Hematopoietic multipotent progenitor cell (in vitro differentiated cells): ENCODE data around the gene PUDP. TPM values are rescaled to one million over a fixed set of nuclear protein-coding genes. Genes with fewer than 3 reads are reported as not detected.
A peak's percentile ranks its signal among the peaks of the same experiment; 100 is the strongest.

Experiments
- DNase-seq, 3 donors: peaks; one replicate each; pipeline ENCODE4 v3.0.0-alpha.2; 2011 to 2015; ENCODE audit warnings: low read depth in 2 of 3, low spot score in 2 of 3
- total RNA-seq: library from RNA; depleted of rRNA; stranded (reverse); fragments of >200 nt; gene quantifications from one replicate; pipeline ENCODE4 v1.2.3, GENCODE V29; 2012

PUDP gene
- total RNA-seq, 1 donor: 3.2 TPM

DNA sequence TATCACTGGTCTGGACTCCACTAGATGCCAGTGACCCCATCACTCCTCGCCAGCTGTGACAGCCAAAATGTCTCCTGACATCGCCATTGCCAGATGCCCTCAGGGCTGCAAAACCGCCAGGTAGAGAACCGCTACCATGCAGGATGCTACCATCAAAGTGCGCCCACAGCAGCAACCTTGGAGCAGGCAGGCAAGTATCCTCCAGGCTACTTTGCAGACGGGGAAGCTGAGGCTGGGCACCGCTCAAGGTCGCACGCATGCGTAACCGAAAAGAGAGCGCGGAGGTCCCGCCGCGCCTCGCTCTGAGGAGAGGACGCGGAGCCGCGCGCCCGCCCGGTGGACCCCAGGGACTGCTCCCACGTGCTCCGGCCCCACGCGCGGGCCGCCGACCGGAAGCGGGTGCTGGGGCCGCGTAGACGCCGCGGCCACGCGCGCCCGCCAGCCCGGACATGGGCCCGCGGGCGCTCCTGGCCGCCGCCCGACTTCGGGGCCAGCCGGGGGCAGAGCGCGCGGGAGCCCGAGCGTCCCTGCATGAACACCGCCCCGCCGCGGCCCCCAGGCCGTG is 458 bp downstream of the PUDP start, which contains the start of gene STS:
TSS of gene STS (plus strand) at position 300 of the 565 bp plus-strand sequence. CDS start 105,488 bp downstream, outside the sequence.
- DNase-seq: peak in 2 of 3 donors; percentile 26 to 32

DNA sequence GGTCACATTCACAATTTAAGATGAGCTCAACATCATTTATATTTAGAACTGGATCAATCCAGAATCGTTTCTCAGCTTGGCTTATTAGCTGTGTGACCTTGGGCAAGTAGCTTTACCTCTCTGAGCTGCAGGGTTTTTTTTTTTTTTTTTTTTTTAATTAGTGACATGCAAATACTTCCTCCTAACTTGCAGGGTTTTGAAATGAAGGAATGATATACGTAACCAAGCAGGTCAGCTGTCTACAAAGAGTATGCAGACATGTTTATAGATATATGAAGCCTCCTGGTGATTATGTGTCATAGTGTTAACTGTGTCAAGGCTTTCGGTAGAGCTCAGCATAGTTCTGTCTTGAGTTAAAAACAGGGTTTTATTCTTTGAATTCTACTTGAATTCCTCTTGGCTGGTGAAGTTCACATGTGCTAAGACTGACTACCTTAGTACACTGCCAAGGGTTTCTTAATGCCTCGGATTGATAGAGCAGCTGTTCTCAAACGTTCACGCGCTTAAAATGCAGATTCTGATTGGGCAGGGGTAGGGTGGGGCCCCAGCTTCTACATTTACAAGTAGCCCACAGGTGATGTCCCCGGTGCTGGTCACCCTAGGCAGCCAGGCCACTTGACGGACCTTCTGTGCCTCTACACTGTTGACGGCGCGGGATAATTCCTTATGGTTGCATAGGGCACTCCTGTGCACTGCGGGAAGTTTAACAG is 1.1 kb downstream of the PUDP start:
- DNase-seq: no peak

GRCh38 chrX:7146020-7146702 is 1.8 kb downstream of the PUDP start:
- DNase-seq: no peak

DNA sequence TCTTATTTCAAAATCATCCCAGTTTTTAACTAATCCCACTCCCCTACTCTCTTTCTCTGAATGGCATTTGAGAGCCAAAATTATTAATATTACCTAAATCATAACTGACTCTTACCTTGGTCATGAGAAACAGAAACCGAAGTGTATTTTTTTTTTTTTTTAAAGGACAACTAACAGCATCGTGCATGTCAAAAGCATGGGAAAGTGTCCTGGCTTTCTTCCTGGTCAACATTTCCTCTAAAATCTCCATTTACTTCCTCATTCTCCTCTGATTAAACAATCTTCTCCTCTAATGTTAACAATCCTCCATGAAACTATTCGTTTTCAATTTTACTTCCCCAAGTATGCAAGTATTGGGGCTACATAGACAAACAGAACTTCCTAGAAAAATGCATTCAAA is 2.5 kb downstream of the PUDP start:
- no peak for DNase-seq

- no peak for DNase-seq
Measured at GRCh38 chrX:7143941-7144525, 3.9 kb downstream of the PUDP start.

DNA sequence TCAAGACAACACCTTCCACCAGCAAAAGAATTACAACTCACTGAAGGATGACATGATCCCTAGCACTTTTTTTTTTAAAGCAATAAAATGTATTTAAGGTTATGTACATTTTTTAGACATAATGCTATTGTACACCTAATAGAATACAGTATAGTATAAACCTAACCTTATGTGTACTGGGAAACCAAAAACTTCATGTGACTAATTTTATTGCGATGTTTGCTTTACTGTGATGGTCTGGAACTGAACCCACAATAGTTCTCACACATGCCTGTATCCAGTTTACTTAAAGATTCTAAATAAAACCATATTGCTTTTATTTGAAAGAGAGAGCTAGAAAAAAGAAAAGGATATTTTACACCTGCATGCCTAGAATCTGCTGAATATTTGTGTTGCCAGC is 4.9 kb downstream of the PUDP start:
- DNase-seq: no peak

DNA sequence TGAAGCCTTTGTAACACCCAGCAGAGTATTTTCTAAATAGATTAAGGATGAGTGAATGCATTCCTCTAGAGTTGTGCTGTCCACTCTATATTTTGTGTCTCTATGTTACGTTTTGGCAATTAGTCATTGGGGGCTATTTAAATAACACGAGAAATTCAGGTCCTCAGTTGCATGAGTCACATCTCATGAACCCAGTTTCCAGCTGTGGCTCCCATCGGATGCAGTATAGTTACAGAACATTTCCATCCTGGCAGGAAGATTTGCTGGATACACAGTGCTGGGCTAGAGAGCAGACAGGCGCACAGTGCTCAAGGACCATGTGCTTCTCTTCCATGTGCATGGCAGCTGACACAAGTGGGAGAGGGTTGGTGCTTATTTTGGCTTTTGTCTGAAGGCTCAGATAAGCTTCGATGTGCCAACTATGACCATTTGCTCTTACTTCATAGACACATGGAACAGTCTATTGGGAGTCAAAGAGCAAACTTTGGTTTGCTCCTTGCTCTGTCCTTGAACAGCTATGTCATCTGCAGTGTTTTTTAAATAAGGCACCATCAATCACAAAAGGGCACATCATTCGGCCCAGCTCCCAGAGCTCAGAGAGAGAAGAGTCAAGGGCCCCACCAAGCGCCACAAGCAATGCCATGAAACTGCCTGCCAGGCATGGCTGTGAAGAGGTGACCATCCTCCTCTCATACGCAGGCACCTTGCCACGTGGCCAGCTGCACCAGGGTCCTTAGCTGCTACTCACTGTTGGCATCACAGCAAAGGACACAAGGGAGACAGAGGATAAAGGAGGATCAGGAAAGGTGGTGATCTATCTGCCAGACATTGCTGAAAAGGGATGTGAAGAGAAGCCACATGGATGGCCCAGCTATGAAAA is 8.5 kb downstream of the PUDP start:
- no peak for DNase-seq

DNA sequence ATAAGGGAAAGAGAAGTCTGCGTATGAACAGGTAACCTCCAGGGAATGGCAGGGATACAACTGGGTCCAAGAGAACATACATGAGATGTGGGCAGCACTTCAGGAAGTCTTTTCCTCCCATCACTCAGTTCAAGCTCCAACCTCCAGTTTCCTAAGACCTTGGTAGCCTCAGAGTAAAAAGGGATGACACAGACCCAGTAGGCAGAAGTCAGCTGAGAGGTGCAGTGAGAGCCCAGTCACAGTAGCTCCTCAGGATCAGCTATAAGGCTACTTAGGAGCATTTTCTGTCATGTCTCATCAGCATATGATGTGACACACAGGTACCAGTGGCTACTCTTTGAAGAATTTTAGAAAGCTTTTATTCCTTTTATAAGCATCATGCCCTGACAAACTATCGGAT is 13.0 kb downstream of the PUDP start:
- DNase-seq: no peak

DNA sequence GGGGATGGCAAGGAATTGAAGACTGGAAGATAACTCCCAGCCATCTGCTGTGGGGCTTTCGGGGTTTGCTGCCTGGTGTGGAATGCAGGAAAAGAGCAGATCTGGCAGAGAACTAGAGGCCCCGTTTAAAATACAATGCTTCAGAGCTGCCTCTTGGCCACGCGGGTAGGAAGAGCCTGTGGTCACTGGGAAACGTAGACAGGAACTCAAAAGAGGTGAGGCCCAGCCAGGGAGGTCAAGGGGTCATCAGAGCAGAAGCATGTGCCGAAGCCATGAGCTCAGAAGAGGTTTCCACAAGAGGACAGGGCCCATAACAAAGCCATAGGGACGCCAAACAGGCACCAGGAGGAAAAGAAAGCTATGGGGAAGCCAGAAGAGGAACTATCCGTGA is 14.9 kb downstream of the PUDP start:
- no peak for DNase-seq

DNA sequence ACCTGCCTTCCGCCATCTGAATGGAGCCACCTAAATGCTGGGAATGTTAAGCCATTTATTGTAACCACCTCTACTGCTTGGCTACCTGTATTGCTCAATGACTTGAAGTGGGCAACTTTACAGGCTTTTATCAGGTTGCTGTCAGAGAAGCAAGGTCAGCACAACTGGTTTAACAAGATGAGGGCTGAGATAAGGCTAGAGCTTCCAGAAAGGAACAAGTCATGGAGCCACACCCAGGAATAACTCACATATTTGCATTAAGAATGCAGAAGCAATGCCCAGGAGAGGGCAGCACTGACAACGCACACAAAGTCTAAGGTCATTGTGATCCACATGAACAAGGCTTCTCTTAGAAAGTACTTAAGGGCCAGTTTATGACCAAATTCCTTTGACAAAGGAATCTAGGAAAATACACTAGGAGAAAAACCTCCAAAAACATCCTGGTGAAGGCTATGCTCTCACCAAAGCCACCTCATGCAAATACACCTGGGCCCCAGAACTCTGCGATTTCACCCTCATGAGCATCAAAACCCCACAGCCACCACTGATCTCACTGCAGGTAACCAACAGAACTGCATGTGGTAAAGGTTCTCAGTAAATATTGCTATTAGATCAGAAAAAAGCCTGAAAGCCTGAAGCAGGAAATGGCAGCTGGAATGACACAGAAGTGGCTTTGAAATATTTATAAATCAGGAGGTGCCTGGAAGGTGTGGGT is 15.5 kb downstream of the PUDP start:
- DNase-seq: peak in 2 of 3 donors; percentile 18 to 41

GRCh38 chrX:7131621-7132020 is 16.3 kb downstream of the PUDP start:
- no peak for DNase-seq

GRCh38 chrX:7127056-7127455 is 20.9 kb downstream of the PUDP start:
- no peak for DNase-seq

DNA sequence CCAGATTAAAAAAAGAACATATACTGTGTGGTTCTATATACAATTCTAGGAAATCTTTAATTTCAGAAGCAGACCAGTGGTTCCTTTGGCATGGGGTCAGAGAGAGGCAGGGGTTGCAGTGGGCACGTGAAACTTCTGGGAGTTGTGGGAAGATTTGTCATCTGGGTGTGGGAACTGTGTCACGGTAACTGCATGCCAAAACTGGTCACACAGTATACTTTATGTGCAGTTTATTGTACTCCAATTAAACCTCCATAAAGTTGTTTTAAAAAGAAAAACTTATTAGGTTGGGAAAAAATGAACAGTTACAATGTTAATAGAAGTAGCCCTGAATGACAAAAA is 27.1 kb downstream of the PUDP start:
- no peak for DNase-seq

GRCh38 chrX:7119950-7120877 is 27.7 kb downstream of the PUDP start:
- no peak for DNase-seq

- DNase-seq: no peak
Measured at GRCh38 chrX:7117587-7117986, 30.4 kb downstream of the PUDP start.

- DNase-seq: no peak
Measured at GRCh38 chrX:7116081-7116480, 31.9 kb downstream of the PUDP start.

DNA sequence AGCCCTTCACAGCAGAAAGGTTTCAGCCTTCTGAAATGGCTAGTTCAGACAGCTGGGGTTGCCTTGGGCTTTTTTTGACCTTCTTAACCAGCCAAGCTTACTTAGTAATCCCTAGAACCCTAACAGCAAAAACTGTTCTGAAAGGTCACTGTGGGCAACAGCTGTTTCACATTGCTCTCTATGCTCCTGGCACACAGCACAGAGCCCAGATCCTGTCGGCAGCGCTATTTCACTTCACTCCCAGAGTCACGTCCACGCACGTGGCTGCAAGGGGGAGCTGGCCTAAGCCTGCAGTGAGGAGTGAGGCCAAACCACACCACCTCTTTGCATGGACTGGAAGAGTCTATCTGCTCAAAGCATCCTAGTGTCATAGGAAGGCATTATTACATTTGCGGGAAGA is 32.4 kb downstream of the PUDP start:
- no peak for DNase-seq

GRCh38 chrX:7112071-7112470 is 35.9 kb downstream of the PUDP start:
- no peak for DNase-seq

- no peak for DNase-seq
Measured at GRCh38 chrX:7111518-7111917, 36.4 kb downstream of the PUDP start.
